Trophoblast cell (in vitro differentiated cells and primary cell): ENCODE results near the gene PRPSAP1.

Experiments used
- DNase-seq, 2 donors: peaks; one replicate each; pipeline ENCODE4 v3.0.0-alpha.2; 2016
- H2AFZ ChIP-seq: 2 replicates; pipeline ENCODE4 v1.6.1; 2013; ENCODE audit warnings: low read length, moderate library complexity, mild to moderate bottlenecking; ENCODE audit not compliant: insufficient read depth, poor library complexity
- H2AK5ac ChIP-seq: 2 replicates; pipeline ENCODE4 v1.6.1; 2013; ENCODE audit warnings: mild to moderate bottlenecking, low read length
- H2BK120ac ChIP-seq: 2 replicates; pipeline ENCODE4 v1.6.1; 2013; ENCODE audit warnings: low read length, mild to moderate bottlenecking, moderate library complexity; ENCODE audit not compliant: insufficient read depth, poor library complexity
- H2BK12ac ChIP-seq: 2 replicates; pipeline ENCODE4 v1.6.1; 2013; ENCODE audit warnings: mild to moderate bottlenecking, low read length, moderate library complexity
- H2BK5ac ChIP-seq: 2 replicates; pipeline ENCODE4 v1.6.1; 2013; ENCODE audit warnings: low read length, low read depth, moderate library complexity, mild to moderate bottlenecking; ENCODE audit not compliant: poor library complexity
- H3K14ac ChIP-seq: 2 replicates; pipeline ENCODE4 v1.6.1; 2013; ENCODE audit warnings: mild to moderate bottlenecking, low read length
- H3K18ac ChIP-seq: 2 replicates; pipeline ENCODE4 v1.6.1; 2013; ENCODE audit warnings: mild to moderate bottlenecking, low read length
- H3K23ac ChIP-seq: 2 replicates; pipeline ENCODE4 v1.6.1; 2013; ENCODE audit warnings: low read length
- H3K27ac ChIP-seq: 2 replicates; pipeline ENCODE4 v1.5.1; 2013; ENCODE audit warnings: low read depth, mild to moderate bottlenecking, inconsistent platforms, low read length, moderate library complexity
- H3K27me3 ChIP-seq: 2 replicates; pipeline ENCODE4 v1.6.1; 2013; ENCODE audit warnings: inconsistent platforms, mild to moderate bottlenecking, low read length, moderate library complexity; ENCODE audit not compliant: insufficient read depth
- H3K36me3 ChIP-seq, 2 experiments: 1 replicate in 1 of 2; 2 replicates in 1 of 2; pipeline ENCODE4 v1.6.1; 2013; ENCODE audit warnings: low read length in 2 of 2, mild to moderate bottlenecking in 2 of 2, moderate library complexity in 1 of 2; ENCODE audit not compliant: insufficient read depth in 2 of 2, control insufficient read depth in 1 of 2
- H3K4ac ChIP-seq: 2 replicates; pipeline ENCODE4 v1.6.1; 2013; ENCODE audit warnings: low read depth, mild to moderate bottlenecking, low read length, moderate library complexity
- H3K4me1 ChIP-seq, 2 experiments: 1 replicate in 1 of 2; 2 replicates in 1 of 2; pipeline ENCODE4 v1.6.1; 2013; ENCODE audit warnings: low read length in 2 of 2, mild to moderate bottlenecking in 2 of 2, moderate library complexity in 1 of 2; ENCODE audit not compliant: insufficient read depth in 2 of 2, control insufficient read depth in 1 of 2
- H3K4me2 ChIP-seq: 2 replicates; pipeline ENCODE4 v1.6.1; 2013; ENCODE audit warnings: inconsistent platforms, mild to moderate bottlenecking, low read length, moderate library complexity
- H3K4me3 ChIP-seq: 2 replicates; pipeline ENCODE4 v1.5.1; 2013; ENCODE audit warnings: mild to moderate bottlenecking, low read depth, low read length, inconsistent platforms
- H3K79me1 ChIP-seq: one replicate; pipeline ENCODE4 v1.6.1; 2013; ENCODE audit warnings: low read length
- H3K79me2 ChIP-seq: 2 replicates; pipeline ENCODE4 v1.6.1; 2013; ENCODE audit warnings: low read length, mild to moderate bottlenecking; ENCODE audit not compliant: control insufficient read depth, insufficient read depth, poor library complexity
- H3K9ac ChIP-seq: 2 replicates; pipeline ENCODE4 v1.6.1; 2013; ENCODE audit warnings: mild to moderate bottlenecking, low read length
- H3K9me3 ChIP-seq: 2 replicates; pipeline ENCODE4 v1.6.1; 2013; ENCODE audit warnings: low read depth, mild to moderate bottlenecking, control low read depth, inconsistent platforms, low read length; ENCODE audit not compliant: insufficient read depth
- H4K12ac ChIP-seq: 2 replicates; pipeline ENCODE4 v1.6.1; 2013; ENCODE audit warnings: low read depth, mild to moderate bottlenecking, low read length, moderate library complexity
- H4K8ac ChIP-seq: 2 replicates; pipeline ENCODE4 v1.6.1; 2013; ENCODE audit warnings: low read depth, mild to moderate bottlenecking, low read length, moderate library complexity
- H4K91ac ChIP-seq: one replicate; pipeline ENCODE4 v1.6.1; 2013; ENCODE audit warnings: low read depth, mild to moderate bottlenecking, low read length, moderate library complexity
- WGBS: extraction: QIAGEN DNeasy Blood & Tissue Kit; methylation state at CpG from one replicate; pipeline ENCODE4 v1.1.7; 2013; ENCODE audit warnings: missing lambda C conversion rate; ENCODE audit not compliant: insufficient read length, insufficient coverage; ENCODE audit errors: extremely low coverage; 5-methylcytosine and 5-hydroxymethylcytosine counted together

PRPSAP1 gene

GRCh38 chr17:76318586-76318985 is 35.1 kb downstream of the PRPSAP1 start:
- no peak overlapping the region for H3K18ac ChIP-seq
- H4K91ac ChIP-seq = no peak overlapping the region
- H3K27me3 ChIP-seq = no peaks in the 10 kb centered on the region
- no peak overlapping the region for H3K4me3 ChIP-seq
- H2AFZ ChIP-seq = no peak overlapping the region
- H3K23ac ChIP-seq = no peak overlapping the region
- H2BK12ac ChIP-seq = no peak overlapping the region
- H3K36me3 ChIP-seq = peaks cover 15 to 18% of the 10 kb centered on the region in 2 experiments
- H3K4ac ChIP-seq = no peak overlapping the region
- no CpG with 5 or more reads among the region's 3 CpGs for WGBS
- no peak overlapping the region for H3K4me2 ChIP-seq
- no peaks in the 10 kb centered on the region for H3K4me1 ChIP-seq
- no peak overlapping the region for H3K14ac ChIP-seq
- H2BK5ac ChIP-seq = no peak overlapping the region
- H2BK120ac ChIP-seq = no peak overlapping the region
- no peak overlapping the region for H4K8ac ChIP-seq
- no peak overlapping the region for H2AK5ac ChIP-seq
- H3K9me3 ChIP-seq = no peaks in the 10 kb centered on the region
- H3K79me2 ChIP-seq = no peaks in the 10 kb centered on the region
- H3K27ac ChIP-seq = no peak overlapping the region
- H3K79me1 ChIP-seq = no peaks in the 10 kb centered on the region
- H4K12ac ChIP-seq = no peak overlapping the region
- DNase-seq = peak; percentile 58 to 81
- no peak overlapping the region for H3K9ac ChIP-seq

- H2BK5ac ChIP-seq = no peak overlapping the region
- no peak overlapping the region for H3K14ac ChIP-seq
- no CpG with 5 or more reads among the region's 2 CpGs for WGBS
- no peak overlapping the region for H4K8ac ChIP-seq
- no peak overlapping the region for H3K4me3 ChIP-seq
- no peaks in the 10 kb centered on the region for H3K27me3 ChIP-seq
- H2BK12ac ChIP-seq = no peak overlapping the region
- no peak overlapping the region for H3K18ac ChIP-seq
- H3K36me3 ChIP-seq = peaks cover 10 to 24% of the 10 kb centered on the region in 2 experiments
- no peak overlapping the region for H3K4me2 ChIP-seq
- H3K79me2 ChIP-seq = no peaks in the 10 kb centered on the region
- no peak overlapping the region for H2BK120ac ChIP-seq
- H2AFZ ChIP-seq = no peak overlapping the region
- H2AK5ac ChIP-seq = no peak overlapping the region
- H3K9ac ChIP-seq = no peak overlapping the region
- no peak overlapping the region for H3K27ac ChIP-seq
- H3K23ac ChIP-seq = no peak overlapping the region
- H4K91ac ChIP-seq = no peak overlapping the region
- no peak overlapping the region for H4K12ac ChIP-seq
- no peaks in the 10 kb centered on the region for H3K79me1 ChIP-seq
- H3K4me1 ChIP-seq = no peaks in the 10 kb centered on the region
- no peak overlapping the region for H3K4ac ChIP-seq
- H3K9me3 ChIP-seq = no peaks in the 10 kb centered on the region
- DNase-seq = no peak
Measured at GRCh38 chr17:76317535-76317934, 36.2 kb downstream of the PRPSAP1 start.

- Histone ChIP-seq H4K91ac (no peak overlapping the region), H3K9ac (no peak overlapping the region), H3K79me1 (no peaks in the 10 kb centered on the region), H3K27me3 (no peaks in the 10 kb centered on the region), H3K18ac (no peak overlapping the region), H2BK120ac (no peak overlapping the region), H2BK12ac (no peak overlapping the region), H3K27ac (no peak overlapping the region), H2BK5ac (no peak overlapping the region), H3K14ac (no peak overlapping the region), H3K36me3 (peaks cover 8 to 20% of the 10 kb centered on the region in 2 experiments), H2AK5ac (no peak overlapping the region), H3K23ac (no peak overlapping the region), H3K9me3 (no peaks in the 10 kb centered on the region), H3K4ac (no peak overlapping the region), H3K79me2 (no peaks in the 10 kb centered on the region), H3K4me3 (no peak overlapping the region), H2AFZ (no peak overlapping the region), H3K4me2 (no peak overlapping the region), H3K4me1 (no peaks in the 10 kb centered on the region), H4K12ac (no peak overlapping the region), H4K8ac (no peak overlapping the region)
- DNase-seq = peak; percentile 32 to 51
- WGBS = no CpG with 5 or more reads among the region's 15 CpGs
Measured at GRCh38 chr17:76314392-76315227, 39.1 kb downstream of the PRPSAP1 start.

- no peak overlapping the region for H2BK5ac ChIP-seq
- no peak overlapping the region for H4K8ac ChIP-seq
- no peak overlapping the region for H4K91ac ChIP-seq
- no peak overlapping the region for H2AFZ ChIP-seq
- no peak overlapping the region for H2BK12ac ChIP-seq
- H3K27me3 ChIP-seq = no peaks in the 10 kb centered on the region
- H2BK120ac ChIP-seq = no peak overlapping the region
- no peak overlapping the region for H3K4me2 ChIP-seq
- H3K14ac ChIP-seq = no peak overlapping the region
- no peaks in the 10 kb centered on the region for H3K79me1 ChIP-seq
- no peak overlapping the region for H3K23ac ChIP-seq
- H3K27ac ChIP-seq = no peak overlapping the region
- no peak overlapping the region for H3K4ac ChIP-seq
- WGBS = no CpG with 5 or more reads among the region's 9 CpGs
- no peak overlapping the region for H3K4me3 ChIP-seq
- no peaks in the 10 kb centered on the region for H3K79me2 ChIP-seq
- no peak for DNase-seq
- no peak overlapping the region for H3K18ac ChIP-seq
- no peak overlapping the region for H3K9ac ChIP-seq
- H3K4me1 ChIP-seq = no peaks in the 10 kb centered on the region
- peaks cover 7 to 23% of the 10 kb centered on the region in 2 experiments for H3K36me3 ChIP-seq
- no peak overlapping the region for H4K12ac ChIP-seq
- no peaks in the 10 kb centered on the region for H3K9me3 ChIP-seq
- no peak overlapping the region for H2AK5ac ChIP-seq
Measured at GRCh38 chr17:76312735-76313134, 41.0 kb downstream of the PRPSAP1 start.
